Adrenal gland (tissue), 5 donors: ENCODE results near the gene AGRN.

Source experiments
- POLR2A ChIP-seq, 2 donors: fragments of 450-650 bp; IDR thresholded peaks; one replicate each; pipeline ENCODE4 v1.6.1; 2017; ENCODE audit warnings: antibody characterized with exemption in 2 of 2, mild to moderate bottlenecking in 2 of 2, moderate library complexity in 1 of 2
- TF ChIP-seq, protein P1 (sequence below), 6 experiments: fragments of 450-650 bp in 4 of 6; fragments of 200-600 bp in 2 of 6; sonication (generic) in 1 of 6; IDR thresholded peaks; 1 replicate in 5 of 6; 2 replicates in 1 of 6; pipeline versions ENCODE4 v1.5.1 to v1.8.0; 2016 to 2021; ENCODE audit warnings: antibody characterized with exemption in 6 of 6, mild to moderate bottlenecking in 2 of 6, moderate library complexity in 1 of 6
- donor health status: DM: no; HTN: no; CAD: no.

DNA sequence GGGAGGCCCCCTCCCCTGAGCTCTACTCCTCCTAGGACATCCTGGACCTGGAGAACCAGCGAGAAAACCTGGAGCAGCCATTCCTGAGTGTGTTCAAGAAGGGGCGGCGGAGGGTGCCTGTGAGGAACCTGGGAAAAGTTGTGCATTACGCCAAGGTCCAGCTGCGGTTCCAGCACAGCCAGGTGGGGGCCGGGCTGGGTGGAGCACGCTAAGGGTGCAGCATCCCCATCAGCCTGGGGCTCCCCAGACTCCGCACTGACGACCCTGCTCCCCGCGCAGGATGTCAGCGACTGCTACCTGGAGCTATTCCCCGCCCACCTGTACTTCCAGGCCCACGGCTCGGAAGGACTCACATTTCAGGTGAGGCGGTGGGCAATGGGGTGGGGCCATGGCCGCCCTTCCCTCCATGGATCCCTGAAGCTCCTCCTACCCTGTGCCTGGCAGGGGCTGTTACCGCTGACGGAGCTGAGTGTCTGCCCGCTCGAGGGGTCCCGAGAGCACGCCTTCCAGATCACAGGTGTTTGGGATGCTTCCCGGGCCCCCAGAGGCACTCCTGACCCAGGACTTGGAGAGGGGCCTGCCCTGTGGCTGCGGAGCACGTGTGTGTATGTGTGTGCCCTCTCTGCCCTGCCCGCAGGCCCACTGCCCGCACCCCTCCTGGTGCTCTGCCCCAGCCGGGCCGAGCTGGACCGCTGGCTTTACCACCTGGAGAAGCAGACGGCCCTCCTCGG, 49.5 kb upstream of the AGRN start:
- TF ChIP-seq, protein P1, sequence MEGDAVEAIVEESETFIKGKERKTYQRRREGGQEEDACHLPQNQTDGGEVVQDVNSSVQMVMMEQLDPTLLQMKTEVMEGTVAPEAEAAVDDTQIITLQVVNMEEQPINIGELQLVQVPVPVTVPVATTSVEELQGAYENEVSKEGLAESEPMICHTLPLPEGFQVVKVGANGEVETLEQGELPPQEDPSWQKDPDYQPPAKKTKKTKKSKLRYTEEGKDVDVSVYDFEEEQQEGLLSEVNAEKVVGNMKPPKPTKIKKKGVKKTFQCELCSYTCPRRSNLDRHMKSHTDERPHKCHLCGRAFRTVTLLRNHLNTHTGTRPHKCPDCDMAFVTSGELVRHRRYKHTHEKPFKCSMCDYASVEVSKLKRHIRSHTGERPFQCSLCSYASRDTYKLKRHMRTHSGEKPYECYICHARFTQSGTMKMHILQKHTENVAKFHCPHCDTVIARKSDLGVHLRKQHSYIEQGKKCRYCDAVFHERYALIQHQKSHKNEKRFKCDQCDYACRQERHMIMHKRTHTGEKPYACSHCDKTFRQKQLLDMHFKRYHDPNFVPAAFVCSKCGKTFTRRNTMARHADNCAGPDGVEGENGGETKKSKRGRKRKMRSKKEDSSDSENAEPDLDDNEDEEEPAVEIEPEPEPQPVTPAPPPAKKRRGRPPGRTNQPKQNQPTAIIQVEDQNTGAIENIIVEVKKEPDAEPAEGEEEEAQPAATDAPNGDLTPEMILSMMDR (IDR thresholded peaks at IDR 0.05) = no peak
- no peak for TF ChIP-seq POLR2A (IDR thresholded peaks at IDR 0.05)
